ENCODE measurements around the gene PHF2.

GRCh38 chr9:93594041-93594756 is 17.8 kb downstream of the PHF2 start:
- TF ChIP-seq CTCF (IDR thresholded peaks at IDR 0.05) (no peak), POLR2AphosphoS5 (IDR thresholded peaks at IDR 0.05) (no peak)
